ENCODE measurements around the gene ATP9A. TPM values are rescaled to one million over a fixed set of nuclear protein-coding genes. Genes with fewer than 3 reads are reported as not detected.

Gene ATP9A
- total and polyA plus RNA-seq, 2 of the 4 experiments (the other 2 are of a cell fraction), result 10.6 to 22.4 TPM

DNA sequence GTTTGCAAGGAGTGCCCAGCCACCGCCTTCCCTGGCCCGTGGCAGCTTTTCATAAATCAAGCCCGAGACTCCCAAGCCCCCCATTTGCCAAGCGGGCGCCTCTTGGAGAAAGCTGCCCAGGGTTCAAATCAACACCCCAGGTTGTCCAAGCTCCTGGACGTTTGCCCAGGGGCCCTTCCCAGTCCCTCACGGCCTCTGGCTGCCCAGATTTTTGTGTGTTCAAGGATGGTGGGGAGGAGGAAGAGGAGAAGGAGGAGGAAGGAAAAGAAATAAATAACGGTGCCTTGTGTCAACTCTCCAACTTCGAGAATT is 205.1 kb downstream of the ATP9A start:
- Histone ChIP-seq H3K9ac (ENCODE audit: low read depth, low read length) (no peak overlapping the region; the same call in 1 of the 2 replicates), H3K4me2 (ENCODE audit: low read depth, low read length) (peak overlapping the region; percentile 91), H2BK5ac (ENCODE audit: low read depth, low read length, poor library complexity, severe bottlenecking) (no peak overlapping the region), H3K4ac (ENCODE audit: low read depth, low read length) (peak overlapping the region; percentile 12), H2BK20ac (ENCODE audit: low read depth, low read length) (no peak overlapping the region; the same call in 1 of the 2 replicates), H3K14ac (replicated peaks; ENCODE audit: low read depth, low read length) (no peak overlapping the region), H3K18ac (ENCODE audit: low read depth, low read length) (no peak overlapping the region), H3K79me1 (ENCODE audit: low read depth in 1 of 2, low read length in 2 of 2) (peaks cover 7 to 12% of the 10 kb centered on the region in 2 experiments; a peak in 2 of 4 replicates), H3K23ac (ENCODE audit: low read depth, low read length) (no peak overlapping the region), H2BK15ac (ENCODE audit: low read depth, low read length) (no peak overlapping the region), H3K9me3 (ENCODE audit: control insufficient read depth, insufficient read depth, low read length) (no peaks in the 10 kb centered on the region), H2BK120ac (ENCODE audit: low read depth, low read length) (peak overlapping the region; percentile 24; the same call in 1 of the 2 replicates), H4K5ac (ENCODE audit: low read depth, low read length) (no peak overlapping the region), H3K27ac (ENCODE audit: insufficient read depth, low read length) (peak overlapping the region; percentile 3; the same call in 1 of the 2 replicates), H2AFZ (replicated peaks; ENCODE audit: low read length, poor library complexity) (peak overlapping the region; percentile 93), H2AK5ac (ENCODE audit: low read depth, low read length) (0 out of 2 replicates have a peak overlapping the region, but pooled peaks have one; percentile 16), H3K4me1 (ENCODE audit: control insufficient read depth, insufficient read depth, low read length) (peaks cover 12% of the 10 kb centered on the region), H3K36me3 (ENCODE audit: control insufficient read depth, insufficient read depth, low read length) (no peaks in the 10 kb centered on the region), H4K20me1 (ENCODE audit: insufficient read depth, low read length) (peaks cover 7% of the 10 kb centered on the region; the same call in 1 of the 2 replicates), H4K8ac (ENCODE audit: low read depth in 2 of 2, low read length in 2 of 2) (no peak overlapping the region), H2AK9ac (replicated peaks; ENCODE audit: low read depth, low read length, poor library complexity) (no peak overlapping the region), H3K27me3 (ENCODE audit: control insufficient read depth, insufficient read depth, low read length) (peaks cover under 1% of the 10 kb centered on the region; the same call in 1 of the 2 replicates), H3K9me1 (ENCODE audit: insufficient read depth, low read length) (peaks cover 4% of the 10 kb centered on the region), H3K4me3 (ENCODE audit: insufficient read depth, low read depth, low read length) (peak overlapping the region; percentile 54), H3K56ac (ENCODE audit: extremely low read depth, insufficient read depth, low read length) (no peak overlapping the region), H4K91ac (ENCODE audit: insufficient read depth, low read depth, low read length) (no peak overlapping the region)
- DNase-seq (no peak), ATAC-seq (ENCODE audit: low read depth) (no peak)
- ChIA-PET CTCF (interaction anchor here (0.6 to 0.7 kb wide), 2 partner anchors 34 to 154 kb away, joined by 3 read pairs; no protein-coding TSS in a partner anchor), POLR2A (ENCODE audit: unreplicated experiment) (no interaction called here)
- no CpG with 5 or more reads among the region's 9 CpGs for WGBS, 2 experiments (ENCODE audit: extremely low coverage in 2 of 2, insufficient read length in 1 of 2)
- TF ChIP-seq CEBPB (IDR thresholded peaks at IDR 0.05; ENCODE audit: low read depth, low read length) (no peak), NFE2L2 (IDR thresholded peaks at IDR 0.05; ENCODE audit: low read depth, low read length) (no peak), BHLHE40 (IDR thresholded peaks at IDR 0.05; ENCODE audit: low read depth, low read length) (no peak), RAD21 (IDR thresholded peaks at IDR 0.05; ENCODE audit: low read length) (no peak), MAZ (IDR thresholded peaks at IDR 0.05; ENCODE audit: borderline replicate concordance, low read depth, low read length) (no peak), MAFK (IDR thresholded peaks at IDR 0.05; ENCODE audit: low read depth, low read length) (no peak), RFX5 (IDR thresholded peaks at IDR 0.05; ENCODE audit: low read depth, low read length) (no peak), POLR2A (IDR thresholded peaks at IDR 0.05; ENCODE audit: low read depth, low read length) (no peak), RCOR1 (IDR thresholded peaks at IDR 0.05; ENCODE audit: insufficient replicate concordance, low read length) (no peak), FOS (IDR thresholded peaks at IDR 0.05; ENCODE audit: low read depth, low read length) (no peak), SMC3 (IDR thresholded peaks at IDR 0.05; ENCODE audit: low read depth, low read length) (no peak), MXI1 (IDR thresholded peaks at IDR 0.05; ENCODE audit: borderline replicate concordance, low read depth, low read length) (no peak), CHD1 (IDR thresholded peaks at IDR 0.05; ENCODE audit: low read depth, low read length) (no peak)
- TF ChIP-seq, protein P1, sequence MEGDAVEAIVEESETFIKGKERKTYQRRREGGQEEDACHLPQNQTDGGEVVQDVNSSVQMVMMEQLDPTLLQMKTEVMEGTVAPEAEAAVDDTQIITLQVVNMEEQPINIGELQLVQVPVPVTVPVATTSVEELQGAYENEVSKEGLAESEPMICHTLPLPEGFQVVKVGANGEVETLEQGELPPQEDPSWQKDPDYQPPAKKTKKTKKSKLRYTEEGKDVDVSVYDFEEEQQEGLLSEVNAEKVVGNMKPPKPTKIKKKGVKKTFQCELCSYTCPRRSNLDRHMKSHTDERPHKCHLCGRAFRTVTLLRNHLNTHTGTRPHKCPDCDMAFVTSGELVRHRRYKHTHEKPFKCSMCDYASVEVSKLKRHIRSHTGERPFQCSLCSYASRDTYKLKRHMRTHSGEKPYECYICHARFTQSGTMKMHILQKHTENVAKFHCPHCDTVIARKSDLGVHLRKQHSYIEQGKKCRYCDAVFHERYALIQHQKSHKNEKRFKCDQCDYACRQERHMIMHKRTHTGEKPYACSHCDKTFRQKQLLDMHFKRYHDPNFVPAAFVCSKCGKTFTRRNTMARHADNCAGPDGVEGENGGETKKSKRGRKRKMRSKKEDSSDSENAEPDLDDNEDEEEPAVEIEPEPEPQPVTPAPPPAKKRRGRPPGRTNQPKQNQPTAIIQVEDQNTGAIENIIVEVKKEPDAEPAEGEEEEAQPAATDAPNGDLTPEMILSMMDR (conservative IDR thresholded peaks at IDR 0.05; ENCODE audit: low read depth, low read length), result no peak
- TF ChIP-seq, protein P2, sequence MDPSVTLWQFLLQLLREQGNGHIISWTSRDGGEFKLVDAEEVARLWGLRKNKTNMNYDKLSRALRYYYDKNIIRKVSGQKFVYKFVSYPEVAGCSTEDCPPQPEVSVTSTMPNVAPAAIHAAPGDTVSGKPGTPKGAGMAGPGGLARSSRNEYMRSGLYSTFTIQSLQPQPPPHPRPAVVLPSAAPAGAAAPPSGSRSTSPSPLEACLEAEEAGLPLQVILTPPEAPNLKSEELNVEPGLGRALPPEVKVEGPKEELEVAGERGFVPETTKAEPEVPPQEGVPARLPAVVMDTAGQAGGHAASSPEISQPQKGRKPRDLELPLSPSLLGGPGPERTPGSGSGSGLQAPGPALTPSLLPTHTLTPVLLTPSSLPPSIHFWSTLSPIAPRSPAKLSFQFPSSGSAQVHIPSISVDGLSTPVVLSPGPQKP (IDR thresholded peaks at IDR 0.05; ENCODE audit: borderline replicate concordance, low read depth, low read length), result no peak
- TF ChIP-seq, protein P3, sequence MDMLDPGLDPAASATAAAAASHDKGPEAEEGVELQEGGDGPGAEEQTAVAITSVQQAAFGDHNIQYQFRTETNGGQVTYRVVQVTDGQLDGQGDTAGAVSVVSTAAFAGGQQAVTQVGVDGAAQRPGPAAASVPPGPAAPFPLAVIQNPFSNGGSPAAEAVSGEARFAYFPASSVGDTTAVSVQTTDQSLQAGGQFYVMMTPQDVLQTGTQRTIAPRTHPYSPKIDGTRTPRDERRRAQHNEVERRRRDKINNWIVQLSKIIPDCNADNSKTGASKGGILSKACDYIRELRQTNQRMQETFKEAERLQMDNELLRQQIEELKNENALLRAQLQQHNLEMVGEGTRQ (IDR thresholded peaks at IDR 0.05; ENCODE audit: low read depth, low read length), result no peak
- in situ Hi-C loops (cut with MboI; ENCODE audit: low sequenced_read_pairs), result no loop called here
- no TSS peak for BruUV-seq (replicated peaks)
- dilution Hi-C loops (cut with HindIII; ENCODE audit: low sequenced_read_pairs, unreplicated experiment), result no loop called here
- intact Hi-C loops (cut with micrococcal nuclease), result loop anchor here (2.0 to 5.0 kb wide), 3 partner anchors 32 to 116 kb away; no protein-coding TSS in a partner anchor
